ENCODE results near the gene SFRP2. TPM values are rescaled to one million over a fixed set of nuclear protein-coding genes. Genes with fewer than 3 reads are reported as not detected.
A peak's percentile ranks its signal among the peaks of the same experiment; 100 is the strongest.

SFRP2 gene
- polyA plus RNA-seq, 3 donors = not detected

DNA sequence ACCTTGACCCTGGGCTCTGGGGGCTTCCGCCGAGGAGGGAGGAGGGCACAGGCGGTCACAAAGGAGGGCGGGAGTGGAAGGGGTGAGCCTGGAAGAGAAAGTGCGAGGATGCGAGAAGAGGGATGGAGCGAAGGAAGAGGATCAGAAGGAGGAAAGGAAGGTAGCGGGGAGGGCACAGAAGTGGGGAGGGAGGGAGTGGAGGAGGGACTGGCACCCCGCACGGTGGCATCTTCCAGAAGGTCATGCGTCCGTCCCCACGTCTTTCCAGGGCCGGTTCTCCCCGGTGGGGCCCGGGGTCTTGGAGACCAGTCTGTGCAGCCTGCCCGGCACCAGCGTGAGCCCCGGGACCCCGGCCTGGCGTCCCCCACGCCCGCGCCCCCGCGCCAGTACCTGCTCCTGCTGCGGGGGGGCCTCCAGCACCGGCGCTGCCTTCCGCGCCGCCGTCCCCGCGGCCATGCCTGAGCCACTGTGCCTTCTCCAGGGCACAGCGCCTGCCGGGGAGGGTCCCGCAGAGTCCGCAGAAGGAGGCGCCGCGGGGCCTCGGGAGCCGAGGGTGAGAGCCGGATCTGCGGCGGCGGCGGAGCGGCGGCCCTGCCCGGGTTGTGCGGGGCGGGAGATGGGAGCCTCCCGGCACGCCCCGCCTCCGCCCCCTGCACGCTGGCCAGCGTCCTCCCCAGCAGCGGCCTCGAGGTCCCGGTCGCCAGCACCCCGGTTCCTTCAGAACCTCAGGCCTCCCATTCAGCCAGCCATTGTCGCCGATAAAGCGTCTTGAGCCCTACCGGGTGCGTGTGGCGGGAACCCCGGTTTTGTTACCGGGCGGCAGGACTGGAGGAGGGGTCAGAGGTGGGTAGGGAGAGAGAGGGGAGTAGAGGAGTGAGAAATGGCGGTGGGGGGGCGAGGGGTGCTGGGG, 29.2 kb downstream of the SFRP2 start, which contains the start of gene RNF175:
TSS of gene RNF175 (minus strand) at position 618 of the 910 bp plus-strand sequence. CDS start at position 456, 162 bp downstream.
- Histone ChIP-seq H3K4me1 (ENCODE audit: control insufficient read depth in 1 of 2, insufficient read depth in 2 of 2, low read length in 2 of 2) (peaks cover 10 to 13% of the 10 kb centered on the region in 2 donors), H3K27ac (ENCODE audit: low read depth in 1 of 2, low read length in 2 of 2) (no peak within 1 kb of the TSS), H3K79me2 (ENCODE audit: insufficient read depth, low read length) (no peaks in the 10 kb centered on the region), H3K9me3 (replicated peaks in 1 of 2; ENCODE audit: control insufficient read depth in 1 of 2, insufficient read depth in 1 of 2, low read length in 2 of 2) (peaks cover 0 to under 1% of the 10 kb centered on the region in 2 donors), H3K27me3 (ENCODE audit: control insufficient read depth in 2 of 2, insufficient read depth in 2 of 2, low read length in 2 of 2) (peaks cover 3 to 31% of the 10 kb centered on the region in 2 donors), H2AFZ (ENCODE audit: insufficient read depth, low read depth, low read length, poor library complexity, severe bottlenecking) (peak within 1 kb of the TSS; percentile 79), H3K36me3 (replicated peaks in 1 of 2; ENCODE audit: control insufficient read depth in 1 of 2, insufficient read depth in 2 of 2, low read length in 2 of 2) (no peaks in the 10 kb centered on the region), H3K4me2 (replicated peaks; ENCODE audit: extremely low read depth, low read length, poor library complexity, severe bottlenecking) (peak within 1 kb of the TSS; percentile 82), H3K9ac (ENCODE audit: insufficient read depth, low read length, poor library complexity, severe bottlenecking) (peak within 1 kb of the TSS; percentile 52), H3K4me3 (replicated peaks in 1 of 3; ENCODE audit: low read depth in 2 of 3, low read length in 3 of 3) (peak within 1 kb of the TSS in 2 of 3 experiments; percentile 26 to 71), H4K20me1 (ENCODE audit: insufficient read depth, low read length) (no peaks in the 10 kb centered on the region)
- peaks cover 0 to 8% (median 3%) of the 10 kb centered on the region in 7 donors for H3K9me3 Mint-ChIP-seq
- peaks cover 3 to 5% of the 10 kb centered on the region in 2 donors for H3K36me3 Mint-ChIP-seq
- H3K4me3 Mint-ChIP-seq = peak within 1 kb of the TSS; percentile 73 to 83
- no peak within 1 kb of the TSS for H3K27ac Mint-ChIP-seq
- 12% methylated on average over 75 of the region's 76 CpGs for WGBS (ENCODE audit: insufficient coverage)
- peaks cover 28 to 41% (median 38%) of the 10 kb centered on the region in 3 donors for H3K27me3 Mint-ChIP-seq (ENCODE audit: low read depth in 3 of 3)
- intact Hi-C loops (cut with micrococcal nuclease) = loop anchor here in 1 of 2 donors (10.0 kb wide), 1 partner anchor 415 kb away; the partner anchor contains the start of gene MND1
- peaks cover 26% of the 10 kb centered on the region for H3K4me1 Mint-ChIP-seq
- DNase-seq = no peak
- TF ChIP-seq, protein P1, sequence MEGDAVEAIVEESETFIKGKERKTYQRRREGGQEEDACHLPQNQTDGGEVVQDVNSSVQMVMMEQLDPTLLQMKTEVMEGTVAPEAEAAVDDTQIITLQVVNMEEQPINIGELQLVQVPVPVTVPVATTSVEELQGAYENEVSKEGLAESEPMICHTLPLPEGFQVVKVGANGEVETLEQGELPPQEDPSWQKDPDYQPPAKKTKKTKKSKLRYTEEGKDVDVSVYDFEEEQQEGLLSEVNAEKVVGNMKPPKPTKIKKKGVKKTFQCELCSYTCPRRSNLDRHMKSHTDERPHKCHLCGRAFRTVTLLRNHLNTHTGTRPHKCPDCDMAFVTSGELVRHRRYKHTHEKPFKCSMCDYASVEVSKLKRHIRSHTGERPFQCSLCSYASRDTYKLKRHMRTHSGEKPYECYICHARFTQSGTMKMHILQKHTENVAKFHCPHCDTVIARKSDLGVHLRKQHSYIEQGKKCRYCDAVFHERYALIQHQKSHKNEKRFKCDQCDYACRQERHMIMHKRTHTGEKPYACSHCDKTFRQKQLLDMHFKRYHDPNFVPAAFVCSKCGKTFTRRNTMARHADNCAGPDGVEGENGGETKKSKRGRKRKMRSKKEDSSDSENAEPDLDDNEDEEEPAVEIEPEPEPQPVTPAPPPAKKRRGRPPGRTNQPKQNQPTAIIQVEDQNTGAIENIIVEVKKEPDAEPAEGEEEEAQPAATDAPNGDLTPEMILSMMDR (IDR thresholded peaks at IDR 0.05) = no peak

DNA sequence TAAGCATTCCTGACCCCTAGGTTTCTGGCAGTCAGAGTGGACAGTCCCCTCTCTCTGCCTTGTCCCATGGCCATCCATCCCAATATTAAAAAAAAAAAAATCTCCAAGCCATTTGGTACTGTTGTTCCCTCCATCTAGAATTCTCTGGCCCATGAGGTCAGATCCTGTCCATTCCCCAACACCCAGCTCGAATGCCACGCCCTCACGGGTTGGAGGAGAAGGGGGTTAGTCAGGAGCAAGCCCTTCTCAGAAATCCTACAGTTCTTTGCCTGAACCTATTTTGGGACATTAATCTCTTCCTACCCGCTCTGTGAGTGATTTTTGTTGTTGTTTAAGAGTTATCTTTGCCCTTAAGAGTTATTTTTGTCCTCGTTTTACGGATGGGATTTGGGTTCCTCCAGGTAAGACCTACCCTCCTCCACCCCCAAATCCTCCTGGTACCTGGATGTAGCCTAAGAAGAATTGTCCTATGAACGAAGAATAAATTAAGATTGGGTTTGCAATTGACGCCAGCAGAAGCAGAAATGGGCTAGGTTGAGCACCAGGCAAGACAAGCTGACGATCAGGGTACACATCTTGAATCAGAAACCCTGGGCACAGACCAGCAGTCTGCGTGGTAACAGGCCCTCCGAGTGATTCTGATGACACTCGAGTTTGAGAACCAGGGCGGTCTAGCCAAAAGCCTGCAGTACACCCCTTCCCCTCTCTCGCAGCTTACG, 30.0 kb downstream of the SFRP2 start:
- Mint-ChIP-seq H3K27ac (no peak overlapping the region), H3K9me3 (peaks cover 0 to 9% (median 4%) of the 10 kb centered on the region in 7 donors), H3K27me3 (ENCODE audit: low read depth in 3 of 3) (peaks cover 28 to 41% (median 38%) of the 10 kb centered on the region in 3 donors), H3K36me3 (peaks cover 3 to 5% of the 10 kb centered on the region in 2 donors), H3K4me1 (peaks cover 26% of the 10 kb centered on the region), H3K4me3 (peak overlapping the region; percentile 56 to 81)
- Histone ChIP-seq H3K4me2 (replicated peaks; ENCODE audit: extremely low read depth, low read length, poor library complexity, severe bottlenecking) (peak overlapping the region; percentile 82), H2AFZ (ENCODE audit: insufficient read depth, low read depth, low read length, poor library complexity, severe bottlenecking) (peak overlapping the region; percentile 79), H3K9me3 (replicated peaks in 1 of 2; ENCODE audit: control insufficient read depth in 1 of 2, insufficient read depth in 1 of 2, low read length in 2 of 2) (peaks cover 0 to 2% of the 10 kb centered on the region in 2 donors), H3K4me3 (replicated peaks in 1 of 3; ENCODE audit: low read depth in 2 of 3, low read length in 3 of 3) (peak overlapping the region in 1 of 3 experiments; percentile 71), H4K20me1 (ENCODE audit: insufficient read depth, low read length) (no peaks in the 10 kb centered on the region), H3K4me1 (ENCODE audit: control insufficient read depth in 1 of 2, insufficient read depth in 2 of 2, low read length in 2 of 2) (peaks cover 10 to 13% of the 10 kb centered on the region in 2 donors), H3K79me2 (ENCODE audit: insufficient read depth, low read length) (no peaks in the 10 kb centered on the region), H3K36me3 (replicated peaks in 1 of 2; ENCODE audit: control insufficient read depth in 1 of 2, insufficient read depth in 2 of 2, low read length in 2 of 2) (no peaks in the 10 kb centered on the region), H3K27me3 (ENCODE audit: control insufficient read depth in 2 of 2, insufficient read depth in 2 of 2, low read length in 2 of 2) (peaks cover 3 to 28% of the 10 kb centered on the region in 2 donors), H3K27ac (ENCODE audit: low read depth in 1 of 2, low read length in 2 of 2) (no peak overlapping the region), H3K9ac (ENCODE audit: insufficient read depth, low read length, poor library complexity, severe bottlenecking) (peak overlapping the region; percentile 52)
- no peak for DNase-seq
- WGBS (ENCODE audit: insufficient coverage) = 95% methylated on average over 5 of the region's 15 CpGs
- TF ChIP-seq, protein P1 (IDR thresholded peaks at IDR 0.05) = no peak
- intact Hi-C loops (cut with micrococcal nuclease) = loop anchor here in 1 of 2 donors (10.0 kb wide), 1 partner anchor 414 kb away; the partner anchor contains the start of gene MND1

All from CD14-positive monocyte (primary cell).